HG02852 (cell line): ENCODE measurements around the gene DIAPH3.

ENCODE experiments used
- ATAC-seq: cut with Tn5 transposase; IDR thresholded peaks from one replicate; pipeline ENCODE4 v1.9.1; 2021; ENCODE audit warnings: mild to moderate bottlenecking, moderate library complexity; ENCODE audit not compliant: unreplicated experiment

Gene DIAPH3

GRCh38 chr13:59806801-59807200 is 356.9 kb downstream of the DIAPH3 start:
- ATAC-seq: no peak

- ATAC-seq: no peak
Observed at GRCh38 chr13:59801107-59801880, 362.4 kb downstream of the DIAPH3 start.

DNA sequence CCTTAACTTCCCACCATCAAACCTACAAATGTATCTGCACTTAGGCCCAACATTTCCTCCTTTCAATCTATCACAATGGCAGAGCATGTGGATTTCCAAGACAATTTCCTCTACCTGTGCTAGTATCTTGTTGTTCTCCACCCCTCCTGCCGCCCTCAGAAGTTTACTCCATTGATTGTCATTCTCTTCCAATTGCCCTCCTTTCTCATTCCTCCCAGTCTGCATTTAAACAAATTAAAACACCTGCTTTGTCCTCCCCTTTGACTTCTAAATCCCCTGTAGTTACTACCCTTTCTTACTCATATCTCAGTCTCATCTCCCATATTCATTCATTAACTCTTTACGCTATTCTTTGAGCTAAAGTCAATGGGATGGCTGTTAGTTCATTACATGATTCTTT is 370.6 kb downstream of the DIAPH3 start:
- ATAC-seq: no peak

GRCh38 chr13:59790626-59791025 is 373.1 kb downstream of the DIAPH3 start:
- no peak for ATAC-seq

DNA sequence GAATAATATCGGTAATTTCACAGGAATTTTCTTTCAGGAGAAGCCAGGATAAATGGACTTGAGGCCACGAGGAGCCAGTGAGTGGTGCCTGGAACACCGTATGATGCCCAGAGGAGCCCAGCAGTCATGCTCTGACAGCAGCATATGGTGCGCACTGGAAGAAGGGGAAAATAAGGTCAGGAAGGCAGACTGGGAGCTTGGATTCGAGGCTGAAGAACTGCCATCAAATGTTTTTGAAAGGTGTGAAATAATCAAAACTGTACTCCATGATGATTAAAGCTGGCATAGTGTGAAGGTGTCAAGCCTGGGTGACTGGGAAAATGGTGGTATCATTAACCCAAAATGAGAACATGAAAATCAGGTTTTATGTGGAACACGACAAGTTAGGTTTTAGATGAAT is 374.2 kb downstream of the DIAPH3 start:
- no peak for ATAC-seq

DNA sequence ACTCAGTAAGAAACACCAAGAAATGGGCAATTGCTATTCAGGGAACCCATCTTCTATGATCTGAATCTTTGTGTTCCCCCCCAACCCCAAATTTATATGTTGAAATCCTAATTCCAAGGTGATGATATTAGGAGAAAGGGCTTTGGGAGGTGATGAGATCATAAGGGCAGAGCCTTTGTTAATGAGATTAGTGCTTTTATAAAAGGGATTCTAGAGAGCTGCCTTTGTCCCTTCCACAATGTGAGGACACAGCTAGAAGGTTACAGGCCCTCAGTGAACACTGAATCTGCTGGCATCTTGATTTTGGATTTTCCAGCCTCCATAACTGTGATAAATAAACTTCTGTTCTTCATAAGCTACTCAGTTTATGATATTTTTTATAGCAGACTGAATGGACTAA is 376.0 kb downstream of the DIAPH3 start:
- no peak for ATAC-seq

GRCh38 chr13:59782696-59783095 is 381.0 kb downstream of the DIAPH3 start:
- no peak for ATAC-seq

DNA sequence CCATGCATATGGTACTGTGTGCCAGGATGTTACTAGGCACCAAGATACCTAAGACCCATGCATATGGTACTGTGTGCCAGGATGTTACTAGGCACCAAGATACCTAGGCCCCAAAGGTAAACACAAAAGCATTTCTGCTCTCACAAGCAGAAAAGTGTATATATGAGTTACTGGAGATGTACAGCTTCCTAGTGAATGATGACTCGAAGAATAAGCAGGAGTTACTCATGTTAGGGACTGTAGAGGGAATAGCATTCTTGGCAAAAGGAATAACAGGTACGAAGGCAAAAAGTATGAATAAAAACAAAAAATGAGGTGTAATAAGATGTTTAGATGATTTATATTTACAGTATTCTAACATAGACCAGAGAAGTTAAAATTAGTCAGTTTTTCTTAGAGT is 383.7 kb downstream of the DIAPH3 start:
- no peak for ATAC-seq

DNA sequence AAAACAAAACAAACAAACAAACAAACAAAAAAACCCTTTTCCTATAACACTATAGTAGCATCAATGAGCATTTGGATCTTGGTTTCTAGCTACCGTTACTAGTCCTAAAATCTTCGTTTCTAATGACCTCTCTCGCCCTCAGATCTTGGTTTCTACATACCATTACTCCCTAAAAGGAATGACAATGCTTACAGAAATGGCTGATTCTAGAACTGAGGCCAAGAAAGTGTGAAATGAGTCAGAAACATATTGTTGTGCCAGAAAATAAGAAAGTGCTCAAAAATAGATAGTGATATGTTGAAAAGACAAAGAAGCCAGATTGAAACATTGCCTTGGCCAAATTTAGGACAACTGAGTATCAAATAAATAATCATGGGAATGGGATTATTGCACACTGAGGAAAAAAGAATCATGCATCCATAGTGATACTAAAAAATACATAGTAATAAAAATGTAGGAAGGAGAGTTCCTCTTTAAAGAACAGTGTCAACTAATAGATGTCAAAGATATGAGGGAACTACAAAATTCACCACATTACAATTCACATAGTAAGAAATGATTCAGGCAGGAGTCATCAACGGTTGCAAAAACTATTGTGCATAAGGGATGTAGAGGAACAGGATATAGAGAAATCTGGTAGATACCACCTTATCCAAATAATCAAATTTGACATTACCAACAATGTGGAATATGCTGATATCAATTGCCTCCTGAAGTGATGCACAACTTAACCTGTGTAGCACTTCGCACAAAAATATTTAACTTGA is 386.6 kb downstream of the DIAPH3 start:
- peak; percentile 87 for ATAC-seq

- no peak for ATAC-seq
Observed at GRCh38 chr13:59774491-59774971, 389.2 kb downstream of the DIAPH3 start.

GRCh38 chr13:59771272-59771671 is 392.5 kb downstream of the DIAPH3 start:
- ATAC-seq: no peak

DNA sequence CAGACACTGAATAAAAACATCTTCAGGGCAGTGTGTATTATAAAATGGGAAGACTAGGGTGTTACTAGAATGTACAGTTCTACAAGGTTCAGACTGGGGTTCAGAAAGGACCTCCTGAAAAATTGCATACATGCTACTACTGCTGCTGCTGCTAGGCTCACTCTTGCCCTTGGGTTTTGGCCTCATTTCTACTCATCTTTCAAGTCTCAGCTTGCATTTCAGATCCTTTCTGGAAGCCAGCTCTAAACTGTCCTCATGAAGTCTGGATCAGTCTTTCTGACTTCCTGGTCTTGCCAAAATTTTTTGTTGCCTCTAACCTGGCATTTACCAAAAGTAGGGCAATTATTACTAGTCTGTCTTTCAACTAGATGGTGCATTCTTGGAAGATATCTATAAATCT is 393.3 kb downstream of the DIAPH3 start:
- no peak for ATAC-seq

GRCh38 chr13:59766236-59766635 is 397.5 kb downstream of the DIAPH3 start:
- no peak for ATAC-seq

GRCh38 chr13:59755632-59756290 is 408.0 kb downstream of the DIAPH3 start:
- ATAC-seq: peak; percentile 54

DNA sequence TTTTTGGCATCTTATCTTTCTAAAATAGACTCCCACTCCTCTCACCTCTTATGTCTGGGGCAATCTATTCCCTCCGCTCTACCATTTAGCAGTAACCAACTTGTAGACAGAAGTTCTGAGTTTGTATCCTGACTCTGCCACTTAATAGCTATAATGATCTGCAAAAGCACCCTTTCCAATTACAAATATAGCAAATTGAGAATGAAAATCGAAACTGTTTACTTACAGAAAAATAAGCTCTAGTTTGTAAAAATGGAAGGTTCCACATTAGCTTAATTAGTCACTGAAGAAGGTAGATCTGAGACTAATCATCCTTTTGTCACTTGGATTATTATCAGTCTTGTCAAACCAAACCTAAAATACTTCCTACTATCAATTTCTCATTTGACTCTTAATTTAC is 409.3 kb downstream of the DIAPH3 start:
- ATAC-seq: no peak

- no peak for ATAC-seq
Observed at GRCh38 chr13:59750860-59751259, 412.9 kb downstream of the DIAPH3 start.

GRCh38 chr13:59748046-59748445 is 415.7 kb downstream of the DIAPH3 start:
- ATAC-seq: no peak

DNA sequence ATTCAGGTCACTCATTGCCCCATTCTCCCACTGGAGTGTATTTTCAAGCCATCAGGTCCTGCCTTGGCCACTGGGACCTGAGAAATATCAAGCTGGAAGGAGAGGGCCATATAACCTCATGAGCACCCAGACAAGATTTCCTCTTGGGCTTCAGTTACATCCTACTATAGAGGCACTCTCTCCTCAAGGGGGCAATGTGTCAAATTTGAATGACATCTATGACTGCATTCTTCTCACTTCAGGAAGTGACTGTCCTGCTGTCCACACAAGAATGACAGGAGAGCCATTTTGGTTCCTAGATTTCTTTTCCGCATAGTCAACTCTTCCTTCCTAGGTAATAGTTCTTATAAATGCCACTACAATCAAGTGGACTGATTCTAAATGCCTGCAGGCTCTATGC is 416.2 kb downstream of the DIAPH3 start:
- ATAC-seq: no peak

GRCh38 chr13:59746291-59746962 is 417.3 kb downstream of the DIAPH3 start:
- no peak for ATAC-seq

GRCh38 chr13:59745392-59745788 is 418.3 kb downstream of the DIAPH3 start:
- ATAC-seq: no peak

DNA sequence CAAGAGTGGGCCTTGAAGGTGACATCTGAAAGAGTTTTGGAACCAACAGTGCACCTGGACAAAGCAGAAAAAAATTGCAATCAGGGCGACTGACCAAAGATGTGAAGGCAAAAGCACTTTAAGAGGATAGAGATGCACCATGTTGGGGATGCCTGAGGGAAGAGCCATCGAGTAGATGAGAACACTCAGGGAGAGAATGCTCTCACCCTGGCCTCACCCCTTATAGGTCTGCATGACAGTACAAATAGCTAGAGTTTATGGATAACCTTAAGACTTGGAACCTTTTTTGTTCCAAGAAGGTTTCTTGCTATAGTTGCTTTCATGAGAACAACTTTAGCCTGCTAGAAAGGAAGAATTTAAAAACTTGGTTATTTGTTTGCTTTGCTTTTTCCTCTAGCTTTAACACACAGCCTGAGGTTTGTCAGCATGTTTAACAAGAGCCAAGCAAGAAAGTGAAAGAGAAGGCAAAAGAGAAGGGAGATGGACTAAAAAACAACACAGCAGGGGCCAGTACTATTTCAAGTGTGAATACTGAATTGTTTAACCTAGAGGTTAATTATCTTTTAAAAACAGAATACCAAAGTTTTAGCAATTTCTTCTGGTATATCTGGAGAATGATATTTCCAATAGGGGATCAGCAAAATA is 418.9 kb downstream of the DIAPH3 start:
- no peak for ATAC-seq
